Measurements from ENCODE around the gene PHLDB1.

PHLDB1 gene

GRCh38 chr11:118623269-118623655, 15.8 kb downstream of the PHLDB1 start:
- DNase-seq, result peak; percentile 88

GRCh38 chr11:118625036-118625690, 17.7 kb downstream of the PHLDB1 start:
- DNase-seq, result no peak

GRCh38 chr11:118625976-118626375, 18.6 kb downstream of the PHLDB1 start:
- peak; percentile 35 for DNase-seq

GRCh38 chr11:118627566-118627965, 20.2 kb downstream of the PHLDB1 start:
- DNase-seq, result no peak

GRCh38 chr11:118628031-118628430, 20.6 kb downstream of the PHLDB1 start:
- no peak for DNase-seq

GRCh38 chr11:118628432-118628831, 21.0 kb downstream of the PHLDB1 start:
- no peak for DNase-seq

GRCh38 chr11:118628861-118629549, 21.6 kb downstream of the PHLDB1 start:
- DNase-seq, result no peak

- DNase-seq, result no peak
Measured at GRCh38 chr11:118629761-118630661, 22.6 kb downstream of the PHLDB1 start.

GRCh38 chr11:118631142-118631909, 23.9 kb downstream of the PHLDB1 start:
- DNase-seq, result no peak

- DNase-seq, result no peak
Measured at GRCh38 chr11:118632577-118633318, 25.3 kb downstream of the PHLDB1 start.

- DNase-seq, result no peak
Measured at GRCh38 chr11:118633319-118633690, 25.9 kb downstream of the PHLDB1 start.

- no peak for DNase-seq
Measured at GRCh38 chr11:118633979-118634378, 26.6 kb downstream of the PHLDB1 start.

GRCh38 chr11:118634431-118635236, 27.2 kb downstream of the PHLDB1 start:
- DNase-seq, result peak; percentile 65

GRCh38 chr11:118635237-118635591, 27.8 kb downstream of the PHLDB1 start:
- DNase-seq, result no peak

GRCh38 chr11:118635642-118636041, 28.2 kb downstream of the PHLDB1 start:
- DNase-seq, result no peak

- DNase-seq, result no peak
Measured at GRCh38 chr11:118636569-118637290, 29.3 kb downstream of the PHLDB1 start.

GRCh38 chr11:118638726-118639125, 31.3 kb downstream of the PHLDB1 start:
- DNase-seq, result no peak

- DNase-seq, result no peak
Measured at GRCh38 chr11:118639899-118640298, 32.5 kb downstream of the PHLDB1 start.

- no peak for DNase-seq
Measured at GRCh38 chr11:118640332-118641154, 33.1 kb downstream of the PHLDB1 start.
